ENCODE data around the gene NTNG1.

NTNG1 gene

DNA sequence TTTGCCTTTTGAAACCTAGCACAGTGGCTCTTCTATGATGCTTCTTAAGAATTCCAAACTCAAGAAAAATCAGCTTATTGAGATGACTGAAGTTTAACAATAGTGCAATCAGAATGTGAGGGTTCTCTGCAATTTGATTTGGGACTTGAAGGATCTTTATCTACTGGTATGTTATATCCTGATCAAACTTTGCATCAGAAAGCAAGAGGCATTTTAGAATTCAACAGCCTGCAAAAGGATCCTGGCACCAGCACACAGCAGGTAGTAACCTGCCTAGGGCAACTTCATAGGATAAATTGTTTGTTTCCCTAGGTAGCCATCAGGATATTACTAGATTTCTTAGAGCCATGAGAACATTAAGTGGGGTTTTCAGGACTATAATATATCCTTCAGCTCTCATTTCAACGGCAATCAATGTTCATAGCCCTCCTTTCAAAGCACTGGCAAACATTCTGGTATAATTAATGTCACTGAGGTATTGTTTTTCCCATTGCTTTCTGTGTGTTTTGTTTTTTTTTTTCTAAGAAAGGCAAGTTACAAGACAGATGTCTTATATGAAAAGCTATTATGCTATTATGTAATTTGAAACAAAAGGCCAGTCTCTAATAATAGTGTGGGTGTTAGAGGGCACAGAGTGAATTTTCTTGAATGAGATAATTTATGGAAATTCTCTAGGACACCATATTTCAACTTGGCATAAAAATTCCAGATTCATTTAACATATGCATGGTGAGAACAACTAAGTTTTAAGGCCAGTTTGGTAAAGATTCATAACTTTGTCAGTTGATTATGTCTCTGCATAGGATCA, 34.5 kb downstream of the NTNG1 start:
- no peaks in the 10 kb centered on the region for H3K36me3 ChIP-seq
- no peaks in the 10 kb centered on the region for H3K4me1 ChIP-seq
- no peaks in the 10 kb centered on the region for H3K27me3 ChIP-seq
- no peak overlapping the region for H3K4me3 ChIP-seq (ENCODE audit: low read depth, low read length)
- no peak for DNase-seq
- TF ChIP-seq, protein P1, sequence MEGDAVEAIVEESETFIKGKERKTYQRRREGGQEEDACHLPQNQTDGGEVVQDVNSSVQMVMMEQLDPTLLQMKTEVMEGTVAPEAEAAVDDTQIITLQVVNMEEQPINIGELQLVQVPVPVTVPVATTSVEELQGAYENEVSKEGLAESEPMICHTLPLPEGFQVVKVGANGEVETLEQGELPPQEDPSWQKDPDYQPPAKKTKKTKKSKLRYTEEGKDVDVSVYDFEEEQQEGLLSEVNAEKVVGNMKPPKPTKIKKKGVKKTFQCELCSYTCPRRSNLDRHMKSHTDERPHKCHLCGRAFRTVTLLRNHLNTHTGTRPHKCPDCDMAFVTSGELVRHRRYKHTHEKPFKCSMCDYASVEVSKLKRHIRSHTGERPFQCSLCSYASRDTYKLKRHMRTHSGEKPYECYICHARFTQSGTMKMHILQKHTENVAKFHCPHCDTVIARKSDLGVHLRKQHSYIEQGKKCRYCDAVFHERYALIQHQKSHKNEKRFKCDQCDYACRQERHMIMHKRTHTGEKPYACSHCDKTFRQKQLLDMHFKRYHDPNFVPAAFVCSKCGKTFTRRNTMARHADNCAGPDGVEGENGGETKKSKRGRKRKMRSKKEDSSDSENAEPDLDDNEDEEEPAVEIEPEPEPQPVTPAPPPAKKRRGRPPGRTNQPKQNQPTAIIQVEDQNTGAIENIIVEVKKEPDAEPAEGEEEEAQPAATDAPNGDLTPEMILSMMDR (IDR thresholded peaks at IDR 0.05; ENCODE audit: low read depth, low read length): no peak
- H3K9me3 ChIP-seq: no peaks in the 10 kb centered on the region

DNA sequence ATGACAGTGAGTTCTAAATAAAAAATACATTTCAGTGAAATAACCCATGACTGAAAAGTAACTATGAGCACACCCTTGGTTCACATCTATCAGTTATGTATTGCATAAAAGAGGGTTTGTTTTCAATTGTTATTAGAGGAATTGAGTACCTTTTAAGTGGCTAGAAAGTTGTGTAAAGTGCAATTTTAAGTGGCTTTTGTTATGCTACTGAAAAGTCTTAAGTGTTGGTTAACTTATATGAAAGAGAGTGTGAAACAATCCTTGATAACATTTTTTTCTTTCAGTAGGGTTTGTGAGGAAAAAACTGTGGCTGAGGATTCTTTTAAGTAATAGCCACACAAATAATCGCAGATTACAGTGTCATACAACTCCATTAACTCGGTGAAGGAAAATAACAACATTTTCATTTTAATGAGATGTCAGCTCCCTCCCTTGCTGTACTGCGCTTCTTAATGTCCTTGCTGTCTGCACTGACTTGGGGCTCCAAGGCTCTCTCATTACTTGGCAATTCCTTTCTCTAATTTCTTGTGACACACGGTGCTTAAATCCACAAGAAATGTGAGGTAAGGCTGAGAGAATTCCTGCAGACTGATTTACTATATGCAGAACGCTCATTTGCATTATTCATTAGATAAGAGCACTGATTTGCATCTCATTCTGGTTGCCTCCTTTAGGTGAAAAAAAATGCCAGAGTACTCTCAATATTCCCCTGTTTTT, 40.6 kb downstream of the NTNG1 start:
- TF ChIP-seq, protein P1 (IDR thresholded peaks at IDR 0.05; ENCODE audit: low read depth, low read length): no peak
- no peaks in the 10 kb centered on the region for H3K27me3 ChIP-seq
- H3K4me1 ChIP-seq: no peaks in the 10 kb centered on the region
- H3K36me3 ChIP-seq: no peaks in the 10 kb centered on the region
- no peaks in the 10 kb centered on the region for H3K9me3 ChIP-seq
- no peak overlapping the region for H3K4me3 ChIP-seq (ENCODE audit: low read depth, low read length)
- DNase-seq: no peak

DNA sequence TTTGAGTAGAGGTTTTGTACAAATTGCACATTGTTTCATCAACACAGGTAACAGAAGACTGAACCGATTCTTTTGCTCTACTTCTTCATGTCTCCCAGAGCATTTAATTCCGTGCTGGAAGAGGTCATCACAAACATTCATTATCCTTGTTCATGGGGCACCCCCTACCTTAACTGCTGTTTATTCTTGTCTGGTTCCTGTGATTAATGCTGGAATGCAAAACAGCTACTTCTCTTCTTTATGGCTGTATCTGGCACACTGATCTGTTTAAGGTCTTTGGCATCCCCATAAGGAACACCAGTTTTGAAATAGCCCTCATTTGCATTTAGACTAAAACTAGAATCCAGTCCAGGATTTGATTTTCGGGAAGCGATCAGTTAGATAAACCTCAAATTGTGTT, 42.2 kb downstream of the NTNG1 start:
- no peak for DNase-seq
- TF ChIP-seq, protein P1 (IDR thresholded peaks at IDR 0.05; ENCODE audit: low read depth, low read length): no peak
- H3K4me3 ChIP-seq (ENCODE audit: low read depth, low read length): no peak overlapping the region

DNA sequence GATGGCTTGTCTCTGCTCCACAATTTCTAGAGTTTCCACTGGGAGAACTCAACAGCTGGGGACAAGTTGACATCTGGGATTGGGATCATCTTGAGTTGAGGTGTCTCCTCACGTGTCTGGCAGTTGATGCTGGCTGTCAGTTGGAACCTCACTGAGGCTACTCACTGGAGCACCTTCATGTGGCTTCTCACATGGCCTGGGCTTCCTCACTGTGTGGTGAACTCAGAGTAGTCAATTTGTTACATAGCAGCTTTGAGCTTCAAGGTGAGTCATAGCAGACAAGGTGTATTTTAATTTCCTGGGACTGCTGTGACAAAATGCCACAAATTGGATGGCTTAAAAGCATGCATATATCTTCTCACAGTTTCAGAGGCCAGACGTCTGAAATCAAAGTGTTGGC, 44.0 kb downstream of the NTNG1 start:
- Histone ChIP-seq H3K4me3 (ENCODE audit: low read depth, low read length) (no peak overlapping the region), H3K4me1 (no peaks in the 10 kb centered on the region), H3K27me3 (no peaks in the 10 kb centered on the region), H3K9me3 (no peaks in the 10 kb centered on the region), H3K36me3 (no peaks in the 10 kb centered on the region)
- no peak for DNase-seq
- TF ChIP-seq, protein P1 (IDR thresholded peaks at IDR 0.05; ENCODE audit: low read depth, low read length): no peak

More for the DNA sequence above, 42.2 kb downstream of the NTNG1 start:
- no peaks in the 10 kb centered on the region for H3K36me3 ChIP-seq
- H3K27me3 ChIP-seq: no peaks in the 10 kb centered on the region
- H3K4me1 ChIP-seq: no peaks in the 10 kb centered on the region
- H3K9me3 ChIP-seq: no peaks in the 10 kb centered on the region

DNA sequence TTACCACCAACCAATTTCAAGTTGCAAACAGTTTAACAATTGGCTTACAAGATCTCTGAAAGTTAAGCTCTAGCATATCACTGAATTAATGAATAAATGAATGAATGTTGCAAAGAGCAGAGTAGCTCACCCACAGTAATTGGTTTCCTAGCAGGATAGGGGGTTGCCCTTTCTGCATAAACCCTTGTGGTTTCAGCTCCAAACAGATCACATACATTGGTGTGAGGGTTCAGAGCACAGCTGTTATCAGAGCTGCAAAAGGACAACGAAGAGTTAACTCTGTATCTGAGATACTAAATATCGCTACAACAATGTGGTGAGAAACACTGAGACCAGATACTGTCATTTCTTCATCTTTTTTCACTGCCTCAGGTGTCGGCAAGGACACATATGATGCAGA, 46.6 kb downstream of the NTNG1 start:
- Histone ChIP-seq H3K4me3 (ENCODE audit: low read depth, low read length) (no peak overlapping the region), H3K27me3 (no peaks in the 10 kb centered on the region), H3K4me1 (no peaks in the 10 kb centered on the region), H3K9me3 (no peaks in the 10 kb centered on the region), H3K36me3 (no peaks in the 10 kb centered on the region)
- TF ChIP-seq, protein P1 (IDR thresholded peaks at IDR 0.05; ENCODE audit: low read depth, low read length): no peak
- no peak for DNase-seq

DNA sequence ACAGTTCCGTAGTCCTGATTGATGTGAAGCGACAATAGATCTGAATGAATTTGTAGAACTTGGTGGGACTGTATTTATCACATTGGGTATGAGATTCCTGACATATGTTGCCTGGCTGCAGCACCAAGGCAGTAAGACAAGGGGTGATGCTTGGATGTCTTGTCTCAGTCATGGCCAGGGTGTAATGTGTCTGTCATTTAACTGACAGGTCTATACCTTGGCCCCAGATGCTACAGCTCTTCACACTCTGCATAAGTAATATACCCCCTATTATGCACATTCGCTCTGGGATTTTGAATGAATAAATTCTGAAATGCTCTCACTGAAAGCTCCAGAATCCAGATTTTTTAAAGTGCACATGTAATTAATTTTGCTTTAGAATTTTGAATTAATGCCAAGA, 47.3 kb downstream of the NTNG1 start:
- Histone ChIP-seq H3K36me3 (no peaks in the 10 kb centered on the region), H3K4me1 (no peaks in the 10 kb centered on the region), H3K4me3 (ENCODE audit: low read depth, low read length) (no peak overlapping the region), H3K9me3 (no peaks in the 10 kb centered on the region), H3K27me3 (no peaks in the 10 kb centered on the region)
- TF ChIP-seq, protein P1 (IDR thresholded peaks at IDR 0.05; ENCODE audit: low read depth, low read length): no peak
- no peak for DNase-seq
